Measurements from ENCODE around the gene IL22.

IL22 gene

GRCh38 chr12:68237078-68237477, 16.3 kb downstream of the IL22 start:
- Histone ChIP-seq H4K91ac (ENCODE audit: low read depth, low read length) (no peak overlapping the region), H3K36me3 (ENCODE audit: control insufficient read depth in 1 of 2, insufficient read depth in 2 of 2, low read length in 2 of 2) (no peaks in the 10 kb centered on the region), H2AFZ (ENCODE audit: insufficient read depth, low read length, poor library complexity) (no peak overlapping the region), H3K18ac (ENCODE audit: low read length) (no peak overlapping the region), H2AK5ac (ENCODE audit: low read length) (no peak overlapping the region), H3K27ac (ENCODE audit: low read depth, low read length) (no peak overlapping the region), H3K14ac (ENCODE audit: low read length) (no peak overlapping the region), H3K27me3 (ENCODE audit: insufficient read depth, low read length) (no peaks in the 10 kb centered on the region), H3K79me1 (ENCODE audit: low read length) (no peaks in the 10 kb centered on the region), H2BK5ac (ENCODE audit: low read depth, low read length, poor library complexity) (no peak overlapping the region), H3K4me1 (ENCODE audit: control insufficient read depth in 1 of 2, insufficient read depth in 2 of 2, low read length in 2 of 2) (peaks cover 2 to 3% of the 10 kb centered on the region in 2 experiments), H2BK12ac (ENCODE audit: low read length) (no peak overlapping the region), H3K4me3 (ENCODE audit: low read depth, low read length) (no peak overlapping the region), H4K12ac (ENCODE audit: low read depth, low read length) (no peak overlapping the region), H3K79me2 (ENCODE audit: control insufficient read depth, insufficient read depth, low read length, poor library complexity) (no peaks in the 10 kb centered on the region), H3K9me3 (ENCODE audit: insufficient read depth, low read depth, low read length) (no peaks in the 10 kb centered on the region), H3K9ac (ENCODE audit: low read length) (no peak overlapping the region), H4K8ac (ENCODE audit: low read depth, low read length) (no peak overlapping the region), H3K4me2 (ENCODE audit: low read length) (no peak overlapping the region), H3K23ac (ENCODE audit: low read length) (no peak overlapping the region), H2BK120ac (ENCODE audit: insufficient read depth, low read length, poor library complexity) (no peak overlapping the region), H3K4ac (ENCODE audit: low read depth, low read length) (no peak overlapping the region)
- no CpG with 5 or more reads among the region's 2 CpGs for WGBS (ENCODE audit: extremely low coverage, insufficient coverage, insufficient read length)
- DNase-seq: no peak

DNA sequence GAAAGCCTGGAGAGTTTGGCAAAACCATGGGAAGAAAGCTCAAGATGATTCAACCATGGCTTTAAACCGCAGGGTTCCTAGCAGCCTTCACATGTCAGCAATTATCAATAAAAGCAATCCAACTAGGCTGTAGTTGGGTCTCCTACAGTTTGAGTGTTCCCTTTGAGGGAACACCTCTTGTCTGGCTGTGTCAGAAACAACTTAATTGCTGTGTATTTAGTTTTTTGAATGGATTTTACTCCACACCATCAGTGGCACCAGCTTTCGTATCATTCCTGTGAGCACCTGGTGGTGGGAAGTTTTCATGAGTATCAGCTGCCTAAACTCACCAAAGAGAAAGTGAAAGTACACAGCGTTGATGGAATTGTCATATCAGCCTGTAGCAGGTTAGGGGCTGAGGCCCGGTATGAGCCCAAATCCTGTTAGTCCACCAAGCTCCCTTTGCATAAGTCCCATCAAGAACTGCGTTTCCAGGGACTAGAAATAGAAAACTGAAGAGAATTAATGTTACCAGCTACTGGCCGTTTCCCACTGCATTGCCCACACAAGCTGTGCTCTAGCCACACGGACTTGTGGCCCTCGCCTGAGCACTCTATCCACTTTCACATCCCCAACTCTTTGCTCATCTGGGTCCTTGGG, 16.9 kb downstream of the IL22 start:
- Histone ChIP-seq H3K79me2 (ENCODE audit: control insufficient read depth, insufficient read depth, low read length, poor library complexity) (no peaks in the 10 kb centered on the region), H3K27ac (ENCODE audit: low read depth, low read length) (no peak overlapping the region), H4K8ac (ENCODE audit: low read depth, low read length) (no peak overlapping the region), H3K27me3 (ENCODE audit: insufficient read depth, low read length) (no peaks in the 10 kb centered on the region), H2BK12ac (ENCODE audit: low read length) (no peak overlapping the region), H2BK120ac (ENCODE audit: insufficient read depth, low read length, poor library complexity) (no peak overlapping the region), H3K4me3 (ENCODE audit: low read depth, low read length) (no peak overlapping the region), H3K9ac (ENCODE audit: low read length) (no peak overlapping the region), H3K79me1 (ENCODE audit: low read length) (no peaks in the 10 kb centered on the region), H3K18ac (ENCODE audit: low read length) (no peak overlapping the region), H4K91ac (ENCODE audit: low read depth, low read length) (no peak overlapping the region), H2BK5ac (ENCODE audit: low read depth, low read length, poor library complexity) (no peak overlapping the region), H2AFZ (ENCODE audit: insufficient read depth, low read length, poor library complexity) (no peak overlapping the region), H3K36me3 (ENCODE audit: control insufficient read depth in 1 of 2, insufficient read depth in 2 of 2, low read length in 2 of 2) (no peaks in the 10 kb centered on the region), H3K4me1 (ENCODE audit: control insufficient read depth in 1 of 2, insufficient read depth in 2 of 2, low read length in 2 of 2) (peaks cover 2 to 3% of the 10 kb centered on the region in 2 experiments), H3K4ac (ENCODE audit: low read depth, low read length) (no peak overlapping the region), H2AK5ac (ENCODE audit: low read length) (no peak overlapping the region), H3K23ac (ENCODE audit: low read length) (no peak overlapping the region), H4K12ac (ENCODE audit: low read depth, low read length) (no peak overlapping the region), H3K4me2 (ENCODE audit: low read length) (no peak overlapping the region), H3K14ac (ENCODE audit: low read length) (no peak overlapping the region), H3K9me3 (ENCODE audit: insufficient read depth, low read depth, low read length) (no peaks in the 10 kb centered on the region)
- DNase-seq: peak in 1 of 2 donors; percentile 43
- WGBS (ENCODE audit: extremely low coverage, insufficient coverage, insufficient read length): no CpG with 5 or more reads among the region's 8 CpGs

DNA sequence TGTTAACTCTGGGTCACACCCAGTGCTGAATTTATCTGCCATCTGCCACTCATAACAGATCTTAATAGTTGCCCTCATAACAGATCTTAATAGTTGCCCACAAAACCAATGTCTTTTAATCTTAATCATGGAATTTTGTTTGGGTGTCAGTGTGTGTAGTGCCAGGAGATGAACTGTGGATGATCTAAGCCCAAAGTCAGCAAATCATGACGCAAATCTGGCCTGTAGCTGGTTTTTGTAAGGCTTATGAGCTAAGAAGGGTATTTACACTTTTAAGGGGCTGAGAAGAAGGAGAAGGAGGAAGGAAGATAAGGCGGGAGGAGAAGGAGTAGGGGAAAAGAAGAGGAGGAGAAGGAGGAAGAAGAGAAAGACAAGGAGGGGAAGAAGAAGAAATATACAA, 17.8 kb downstream of the IL22 start:
- no peak overlapping the region for H2AFZ ChIP-seq (ENCODE audit: insufficient read depth, low read length, poor library complexity)
- no peaks in the 10 kb centered on the region for H3K79me1 ChIP-seq (ENCODE audit: low read length)
- no peak overlapping the region for H4K8ac ChIP-seq (ENCODE audit: low read depth, low read length)
- peaks cover 2 to 3% of the 10 kb centered on the region in 2 experiments for H3K4me1 ChIP-seq (ENCODE audit: control insufficient read depth in 1 of 2, insufficient read depth in 2 of 2, low read length in 2 of 2)
- DNase-seq: no peak
- no peak overlapping the region for H4K12ac ChIP-seq (ENCODE audit: low read depth, low read length)
- H3K23ac ChIP-seq (ENCODE audit: low read length): no peak overlapping the region
- 100% methylated on average over 1 of the region's 2 CpGs for WGBS (ENCODE audit: extremely low coverage, insufficient coverage, insufficient read length)
- H3K79me2 ChIP-seq (ENCODE audit: control insufficient read depth, insufficient read depth, low read length, poor library complexity): no peaks in the 10 kb centered on the region
- no peak overlapping the region for H2BK12ac ChIP-seq (ENCODE audit: low read length)
- no peak overlapping the region for H4K91ac ChIP-seq (ENCODE audit: low read depth, low read length)
- H3K36me3 ChIP-seq (ENCODE audit: control insufficient read depth in 1 of 2, insufficient read depth in 2 of 2, low read length in 2 of 2): no peaks in the 10 kb centered on the region
- no peak overlapping the region for H3K18ac ChIP-seq (ENCODE audit: low read length)
- no peaks in the 10 kb centered on the region for H3K27me3 ChIP-seq (ENCODE audit: insufficient read depth, low read length)
- H2AK5ac ChIP-seq (ENCODE audit: low read length): no peak overlapping the region
- H3K4ac ChIP-seq (ENCODE audit: low read depth, low read length): no peak overlapping the region
- no peak overlapping the region for H3K9ac ChIP-seq (ENCODE audit: low read length)
- H3K14ac ChIP-seq (ENCODE audit: low read length): no peak overlapping the region
- no peak overlapping the region for H2BK5ac ChIP-seq (ENCODE audit: low read depth, low read length, poor library complexity)
- no peak overlapping the region for H2BK120ac ChIP-seq (ENCODE audit: insufficient read depth, low read length, poor library complexity)
- no peak overlapping the region for H3K27ac ChIP-seq (ENCODE audit: low read depth, low read length)
- no peaks in the 10 kb centered on the region for H3K9me3 ChIP-seq (ENCODE audit: insufficient read depth, low read depth, low read length)
- H3K4me2 ChIP-seq (ENCODE audit: low read length): no peak overlapping the region
- H3K4me3 ChIP-seq (ENCODE audit: low read depth, low read length): no peak overlapping the region

GRCh38 chr12:68234140-68234539, 19.3 kb downstream of the IL22 start:
- Histone ChIP-seq H3K27ac (ENCODE audit: low read depth, low read length) (no peak overlapping the region), H3K4me2 (ENCODE audit: low read length) (no peak overlapping the region), H3K36me3 (ENCODE audit: control insufficient read depth in 1 of 2, insufficient read depth in 2 of 2, low read length in 2 of 2) (no peaks in the 10 kb centered on the region), H3K27me3 (ENCODE audit: insufficient read depth, low read length) (no peaks in the 10 kb centered on the region), H4K12ac (ENCODE audit: low read depth, low read length) (no peak overlapping the region), H4K91ac (ENCODE audit: low read depth, low read length) (no peak overlapping the region), H2BK12ac (ENCODE audit: low read length) (no peak overlapping the region), H2AK5ac (ENCODE audit: low read length) (no peak overlapping the region), H3K4me3 (ENCODE audit: low read depth, low read length) (no peak overlapping the region), H3K18ac (ENCODE audit: low read length) (no peak overlapping the region), H3K14ac (ENCODE audit: low read length) (no peak overlapping the region), H3K9ac (ENCODE audit: low read length) (no peak overlapping the region), H2BK120ac (ENCODE audit: insufficient read depth, low read length, poor library complexity) (no peak overlapping the region), H2BK5ac (ENCODE audit: low read depth, low read length, poor library complexity) (no peak overlapping the region), H3K4ac (ENCODE audit: low read depth, low read length) (no peak overlapping the region), H3K79me1 (ENCODE audit: low read length) (no peaks in the 10 kb centered on the region), H3K23ac (ENCODE audit: low read length) (no peak overlapping the region), H4K8ac (ENCODE audit: low read depth, low read length) (no peak overlapping the region), H3K9me3 (ENCODE audit: insufficient read depth, low read depth, low read length) (no peaks in the 10 kb centered on the region), H2AFZ (ENCODE audit: insufficient read depth, low read length, poor library complexity) (no peak overlapping the region), H3K4me1 (ENCODE audit: control insufficient read depth in 1 of 2, insufficient read depth in 2 of 2, low read length in 2 of 2) (no peaks in the 10 kb centered on the region), H3K79me2 (ENCODE audit: control insufficient read depth, insufficient read depth, low read length, poor library complexity) (no peaks in the 10 kb centered on the region)
- no peak for DNase-seq
- WGBS (ENCODE audit: extremely low coverage, insufficient coverage, insufficient read length): no CpG with 5 or more reads among the region's 2 CpGs
